Stimulated activated CD8-positive, alpha-beta memory T cell treated with anti-CD3 and anti-CD28 coated beads, Interleukin-7, amount 100 ng/mL, for 24 hours (primary cell): ENCODE results near the gene CHPF2.

ENCODE experiments used
- DNase-seq: peaks from one replicate; pipeline ENCODE4 v3.0.0-alpha.2; 2020; ENCODE audit warnings: low read depth

Gene CHPF2

GRCh38 chr7:151264615-151265014, 32.3 kb downstream of the CHPF2 start:
- no peak for DNase-seq

GRCh38 chr7:151265351-151265931, 33.2 kb downstream of the CHPF2 start:
- DNase-seq, result no peak

- no peak for DNase-seq
These were observed 37.2 kb downstream of the CHPF2 start for GRCh38 chr7:151269511-151269910.

- DNase-seq, result no peak
These were observed 39.5 kb downstream of the CHPF2 start for GRCh38 chr7:151271699-151272355.

GRCh38 chr7:151272405-151272804, 40.1 kb downstream of the CHPF2 start:
- no peak for DNase-seq

- no peak for DNase-seq
These were observed 40.6 kb downstream of the CHPF2 start for GRCh38 chr7:151272877-151273276.

GRCh38 chr7:151273651-151274390, 41.5 kb downstream of the CHPF2 start:
- no peak for DNase-seq

GRCh38 chr7:151274396-151274795, 42.1 kb downstream of the CHPF2 start:
- no peak for DNase-seq

GRCh38 chr7:151274936-151275812, 42.9 kb downstream of the CHPF2 start:
- DNase-seq, result no peak

GRCh38 chr7:151275813-151276577, 43.7 kb downstream of the CHPF2 start:
- no peak for DNase-seq

GRCh38 chr7:151276666-151277590, 44.6 kb downstream of the CHPF2 start:
- peak; percentile 15 for DNase-seq

GRCh38 chr7:151277631-151278030, 45.3 kb downstream of the CHPF2 start:
- no peak for DNase-seq

GRCh38 chr7:151278949-151279348, 46.7 kb downstream of the CHPF2 start:
- DNase-seq, result no peak

- DNase-seq, result no peak
These were observed 47.6 kb downstream of the CHPF2 start for GRCh38 chr7:151279868-151280267.

GRCh38 chr7:151280388-151281019, 48.2 kb downstream of the CHPF2 start:
- DNase-seq, result no peak

- no peak for DNase-seq
These were observed 49.4 kb downstream of the CHPF2 start for GRCh38 chr7:151281686-151282085.

GRCh38 chr7:151282111-151282510, 49.8 kb downstream of the CHPF2 start:
- no peak for DNase-seq

GRCh38 chr7:151283302-151283701, 51.0 kb downstream of the CHPF2 start:
- no peak for DNase-seq

GRCh38 chr7:151286148-151286547, 53.9 kb downstream of the CHPF2 start:
- DNase-seq, result no peak
